Measurements from ENCODE around the gene SPG21. TPM values are rescaled to one million over a fixed set of nuclear protein-coding genes. Genes with fewer than 3 reads are reported as not detected.

SPG21 gene
- total RNA-seq, 1 experiment from 2014 or later, result 89.1 TPM

GRCh38 chr15:64930778-64931371 lies 58.8 kb downstream of the SPG21 start:
- no TSS peak for BruUV-seq (replicated peaks)
- H3K9me3 ChIP-seq (ENCODE audit: low read depth, low read length, poor library complexity, severe bottlenecking), result no peaks in the 10 kb centered on the region
- POLR2A ChIA-PET (ENCODE audit: low non-redundant PET), result no interaction called here
- H3K36me3 ChIP-seq (ENCODE audit: insufficient read depth, low read length, poor library complexity, severe bottlenecking), result no peaks in the 10 kb centered on the region
- no peak for DNase-seq (ENCODE audit: low spot score)
- H3K4me3 ChIP-seq (ENCODE audit: low read depth, low read length, poor library complexity, severe bottlenecking), result no peak overlapping the region
- no peaks in the 10 kb centered on the region for H3K4me1 ChIP-seq (ENCODE audit: insufficient read depth, low read length, poor library complexity, severe bottlenecking)
- CTCF ChIA-PET, result no interaction called here
- intact Hi-C loops (cut with micrococcal nuclease; ENCODE audit: unreplicated experiment), result no loop called here
- no peak for TF ChIP-seq EZH2 (IDR thresholded peaks at IDR 0.05; ENCODE audit: borderline replicate concordance, low read depth, low read length, poor library complexity, severe bottlenecking)
- TF ChIP-seq, protein P1, sequence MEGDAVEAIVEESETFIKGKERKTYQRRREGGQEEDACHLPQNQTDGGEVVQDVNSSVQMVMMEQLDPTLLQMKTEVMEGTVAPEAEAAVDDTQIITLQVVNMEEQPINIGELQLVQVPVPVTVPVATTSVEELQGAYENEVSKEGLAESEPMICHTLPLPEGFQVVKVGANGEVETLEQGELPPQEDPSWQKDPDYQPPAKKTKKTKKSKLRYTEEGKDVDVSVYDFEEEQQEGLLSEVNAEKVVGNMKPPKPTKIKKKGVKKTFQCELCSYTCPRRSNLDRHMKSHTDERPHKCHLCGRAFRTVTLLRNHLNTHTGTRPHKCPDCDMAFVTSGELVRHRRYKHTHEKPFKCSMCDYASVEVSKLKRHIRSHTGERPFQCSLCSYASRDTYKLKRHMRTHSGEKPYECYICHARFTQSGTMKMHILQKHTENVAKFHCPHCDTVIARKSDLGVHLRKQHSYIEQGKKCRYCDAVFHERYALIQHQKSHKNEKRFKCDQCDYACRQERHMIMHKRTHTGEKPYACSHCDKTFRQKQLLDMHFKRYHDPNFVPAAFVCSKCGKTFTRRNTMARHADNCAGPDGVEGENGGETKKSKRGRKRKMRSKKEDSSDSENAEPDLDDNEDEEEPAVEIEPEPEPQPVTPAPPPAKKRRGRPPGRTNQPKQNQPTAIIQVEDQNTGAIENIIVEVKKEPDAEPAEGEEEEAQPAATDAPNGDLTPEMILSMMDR (conservative IDR thresholded peaks at IDR 0.05; ENCODE audit: low read depth, low read length), result no peak
- H3K27me3 ChIP-seq (replicated peaks; ENCODE audit: insufficient read depth, low read depth, low read length, poor library complexity), result no peaks in the 10 kb centered on the region
- H3K27ac ChIP-seq (ENCODE audit: low read depth, low read length, poor library complexity, severe bottlenecking), result no peak overlapping the region

GRCh38 chr15:64930019-64930652 lies 59.6 kb downstream of the SPG21 start:
- Histone ChIP-seq H3K27ac (ENCODE audit: low read depth, low read length, poor library complexity, severe bottlenecking) (no peak overlapping the region), H3K27me3 (replicated peaks; ENCODE audit: insufficient read depth, low read depth, low read length, poor library complexity) (no peaks in the 10 kb centered on the region), H3K4me3 (ENCODE audit: low read depth, low read length, poor library complexity, severe bottlenecking) (no peak overlapping the region), H3K36me3 (ENCODE audit: insufficient read depth, low read length, poor library complexity, severe bottlenecking) (no peaks in the 10 kb centered on the region), H3K9me3 (ENCODE audit: low read depth, low read length, poor library complexity, severe bottlenecking) (no peaks in the 10 kb centered on the region), H3K4me1 (ENCODE audit: insufficient read depth, low read length, poor library complexity, severe bottlenecking) (no peaks in the 10 kb centered on the region)
- DNase-seq (ENCODE audit: low spot score), result no peak
- ChIA-PET POLR2A (ENCODE audit: low non-redundant PET) (no interaction called here), CTCF (no interaction called here)
- TF ChIP-seq, protein P1 (conservative IDR thresholded peaks at IDR 0.05; ENCODE audit: low read depth, low read length), result no peak
- no peak for TF ChIP-seq EZH2 (IDR thresholded peaks at IDR 0.05; ENCODE audit: borderline replicate concordance, low read depth, low read length, poor library complexity, severe bottlenecking)
- no TSS peak for BruUV-seq (replicated peaks)
- intact Hi-C loops (cut with micrococcal nuclease; ENCODE audit: unreplicated experiment), result no loop called here

DNA sequence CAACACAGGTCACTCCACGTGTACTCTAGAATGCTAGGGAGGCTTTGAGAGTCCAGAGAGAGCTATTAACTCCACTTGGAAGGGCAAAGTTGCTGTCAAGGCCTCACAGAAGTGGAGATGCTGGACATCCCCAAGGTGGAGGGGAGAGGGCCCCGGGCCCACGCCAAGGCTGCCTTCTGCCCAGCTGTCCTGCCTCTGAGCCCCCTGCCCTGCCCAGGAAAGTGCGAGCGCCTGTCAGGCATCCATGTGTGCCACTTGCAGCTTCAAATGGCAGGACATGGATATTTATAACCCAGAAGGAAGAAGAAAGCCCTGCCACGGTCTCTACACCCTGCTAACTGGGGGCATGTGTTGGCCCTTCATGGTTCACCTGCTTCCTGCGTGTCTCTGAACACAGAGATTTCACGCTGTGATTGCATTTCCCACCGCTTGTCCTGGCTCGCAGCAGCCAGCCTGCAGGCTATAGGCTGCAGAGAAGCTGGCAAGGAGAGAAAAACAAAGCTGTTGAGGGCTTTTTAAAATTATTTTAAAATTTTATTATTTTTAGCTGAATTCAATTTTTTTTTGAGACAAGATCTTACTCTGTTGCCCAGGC lies 61.0 kb downstream of the SPG21 start:
- H3K27me3 ChIP-seq (replicated peaks; ENCODE audit: insufficient read depth, low read depth, low read length, poor library complexity), result no peaks in the 10 kb centered on the region

More for the DNA sequence above, 61.0 kb downstream of the SPG21 start:
- Histone ChIP-seq H3K4me3 (ENCODE audit: low read depth, low read length, poor library complexity, severe bottlenecking) (no peak overlapping the region), H3K4me1 (ENCODE audit: insufficient read depth, low read length, poor library complexity, severe bottlenecking) (no peaks in the 10 kb centered on the region), H3K27ac (ENCODE audit: low read depth, low read length, poor library complexity, severe bottlenecking) (no peak overlapping the region), H3K9me3 (ENCODE audit: low read depth, low read length, poor library complexity, severe bottlenecking) (no peaks in the 10 kb centered on the region), H3K36me3 (ENCODE audit: insufficient read depth, low read length, poor library complexity, severe bottlenecking) (no peaks in the 10 kb centered on the region)
- no peak for DNase-seq (ENCODE audit: low spot score)
- intact Hi-C loops (cut with micrococcal nuclease; ENCODE audit: unreplicated experiment), result no loop called here
- no TSS peak for BruUV-seq (replicated peaks)
- TF ChIP-seq, protein P1 (conservative IDR thresholded peaks at IDR 0.05; ENCODE audit: low read depth, low read length), result no peak
- TF ChIP-seq EZH2 (IDR thresholded peaks at IDR 0.05; ENCODE audit: borderline replicate concordance, low read depth, low read length, poor library complexity, severe bottlenecking), result no peak
- ChIA-PET CTCF (no interaction called here), POLR2A (ENCODE audit: low non-redundant PET) (no interaction called here)
